ENCODE measurements around the gene SPATA13. TPM values are rescaled to one million over a fixed set of nuclear protein-coding genes. Genes with fewer than 3 reads are reported as not detected.
"Not testable (repeated sequence)": the region's sequence is repeated elsewhere in the genome, so short reads cannot be mapped to it uniquely, and the experiment has no call there.

Gene SPATA13
- total and polyA plus RNA-seq, 2 experiments from 2014 or later = 2.4 to 4.6 TPM

DNA sequence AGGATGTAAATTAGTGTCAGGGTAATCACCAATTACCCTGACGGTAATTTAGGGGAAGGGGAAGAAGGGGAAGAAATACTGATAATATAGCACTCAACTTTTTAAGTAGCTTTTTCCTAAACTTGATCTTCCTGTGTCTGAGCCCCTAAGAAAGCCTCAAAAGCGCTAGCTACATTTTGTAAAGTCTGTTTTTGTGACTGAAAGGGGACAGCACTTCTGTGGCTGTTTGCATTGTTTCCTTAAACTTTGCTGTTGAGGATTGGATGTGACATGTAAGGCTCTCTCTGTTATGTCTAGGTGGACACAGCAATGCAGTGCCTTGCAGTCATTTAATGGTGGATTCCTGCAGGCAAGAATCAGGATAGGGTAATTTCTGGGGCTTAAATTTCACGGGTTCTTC lies 42.8 kb downstream of the SPATA13 start:
- Histone ChIP-seq H3K9ac (no peak overlapping the region), H3K4me2 (ENCODE audit: unreplicated experiment) (no peak overlapping the region), H3K9me2 (ENCODE audit: insufficient read depth) (no peaks in the 10 kb centered on the region), H3K4me3 (no peak overlapping the region), H4K20me1 (ENCODE audit: insufficient read depth) (no peaks in the 10 kb centered on the region), H3K27ac (no peak overlapping the region), H3K36me3 (ENCODE audit: low read depth) (no peaks in the 10 kb centered on the region), H3K4me1 (ENCODE audit: insufficient read depth) (peaks cover 19% of the 10 kb centered on the region), H3F3A (ENCODE audit: insufficient read depth) (peaks cover 15% of the 10 kb centered on the region; the same call in 1 of the 2 replicates), H3K79me2 (ENCODE audit: insufficient read depth) (no peaks in the 10 kb centered on the region), H3K27me3 (replicated peaks; ENCODE audit: insufficient read depth) (no peaks in the 10 kb centered on the region), H3K9me3 (ENCODE audit: low read depth) (no peaks in the 10 kb centered on the region), H2AFZ (no peak overlapping the region)
- WGBS, 2 experiments (ENCODE audit: low coverage in 1 of 2, low lambda C conversion rate in 2 of 2, missing lambda C conversion rate in 2 of 2) = 63 to 64% methylated on average over 3 of the region's 3 CpGs
- in situ Hi-C loops (cut with MboI) = no loop called here
- TF ChIP-seq EZH2phosphoT487 (IDR thresholded peaks at IDR 0.05; ENCODE audit: insufficient read depth, low read depth) = no peak
- TF ChIP-seq EZH2 (IDR thresholded peaks at IDR 0.05; ENCODE audit: insufficient read depth, poor library complexity, severe bottlenecking) = no peak
- DNase-seq = no peak

DNA sequence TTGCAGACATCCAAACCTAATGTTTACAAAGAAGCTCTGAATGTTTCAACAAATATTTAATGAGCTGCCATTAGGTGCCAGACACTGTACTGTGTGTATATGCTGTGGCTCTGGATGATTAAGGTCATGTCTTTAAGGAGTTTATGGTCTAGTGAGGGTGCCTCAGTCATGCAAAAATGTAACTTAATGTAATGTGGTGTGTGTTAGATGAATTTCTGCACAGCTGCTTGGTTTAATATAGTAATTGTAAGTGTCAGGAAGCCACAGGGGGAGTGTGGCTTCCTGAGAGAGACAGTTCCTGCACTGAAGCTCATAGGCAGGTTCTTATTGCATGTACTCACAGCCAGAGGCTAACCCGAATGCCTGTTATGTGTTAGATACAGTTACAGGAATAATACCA lies 43.3 kb downstream of the SPATA13 start:
- Histone ChIP-seq H3K4me1 (ENCODE audit: insufficient read depth) (peaks cover 24% of the 10 kb centered on the region), H3F3A (ENCODE audit: insufficient read depth) (peaks cover 10% of the 10 kb centered on the region; the same call in 1 of the 2 replicates), H3K9ac (no peak overlapping the region), H3K79me2 (ENCODE audit: insufficient read depth) (peaks cover under 1% of the 10 kb centered on the region; the same call in 1 of the 2 replicates), H3K27ac (no peak overlapping the region), H3K9me2 (ENCODE audit: insufficient read depth) (no peaks in the 10 kb centered on the region), H3K36me3 (ENCODE audit: low read depth) (no peaks in the 10 kb centered on the region), H2AFZ (no peak overlapping the region), H3K4me2 (ENCODE audit: unreplicated experiment) (no peak overlapping the region), H3K9me3 (ENCODE audit: low read depth) (no peaks in the 10 kb centered on the region), H3K27me3 (replicated peaks; ENCODE audit: insufficient read depth) (no peaks in the 10 kb centered on the region), H3K4me3 (no peak overlapping the region), H4K20me1 (ENCODE audit: insufficient read depth) (no peaks in the 10 kb centered on the region)
- in situ Hi-C loops (cut with MboI) = no loop called here
- no peak for DNase-seq
- 26 to 42% methylated on average over 1 of the region's 1 CpG for WGBS, 2 experiments (ENCODE audit: low coverage in 1 of 2, low lambda C conversion rate in 2 of 2, missing lambda C conversion rate in 2 of 2)
- no peak for TF ChIP-seq EZH2 (IDR thresholded peaks at IDR 0.05; ENCODE audit: insufficient read depth, poor library complexity, severe bottlenecking)
- no peak for TF ChIP-seq EZH2phosphoT487 (IDR thresholded peaks at IDR 0.05; ENCODE audit: insufficient read depth, low read depth)

DNA sequence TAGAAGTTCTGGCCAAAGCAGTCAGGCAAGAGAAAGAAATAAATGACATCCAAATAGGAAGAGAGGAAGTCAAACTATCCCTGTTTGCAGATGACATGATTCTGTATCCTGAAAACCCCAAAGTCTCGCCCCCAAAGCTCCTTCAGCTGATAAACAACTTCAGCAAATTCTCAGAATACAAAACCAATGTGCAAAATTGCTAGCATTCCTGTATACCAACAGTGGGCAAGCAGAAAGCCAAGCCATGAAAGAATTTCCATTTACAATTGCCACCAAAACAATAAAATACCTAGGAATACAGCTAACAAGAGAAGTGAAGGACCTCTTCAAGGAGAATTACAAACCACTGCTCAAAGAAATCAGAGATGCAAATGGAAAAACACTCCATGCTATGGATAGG lies 44.6 kb downstream of the SPATA13 start:
- DNase-seq; H3K9ac ChIP-seq; in situ Hi-C loops (cut with MboI); H3K9me2 ChIP-seq (ENCODE audit: insufficient read depth); H3F3A ChIP-seq (ENCODE audit: insufficient read depth); H3K36me3 ChIP-seq (ENCODE audit: low read depth); H3K27ac ChIP-seq; H3K4me3 ChIP-seq; H3K4me2 ChIP-seq (ENCODE audit: unreplicated experiment); H3K9me3 ChIP-seq (ENCODE audit: low read depth); H3K79me2 ChIP-seq (ENCODE audit: insufficient read depth); H4K20me1 ChIP-seq (ENCODE audit: insufficient read depth); H2AFZ ChIP-seq; H3K27me3 ChIP-seq (replicated peaks; ENCODE audit: insufficient read depth): not testable (repeated sequence)
- 94 to 96% methylated on average over 1 of the region's 1 CpG for WGBS, 2 experiments (ENCODE audit: low coverage in 1 of 2, low lambda C conversion rate in 2 of 2, missing lambda C conversion rate in 2 of 2)
- peaks cover 18% of the 10 kb centered on the region for H3K4me1 ChIP-seq (ENCODE audit: insufficient read depth)

DNA sequence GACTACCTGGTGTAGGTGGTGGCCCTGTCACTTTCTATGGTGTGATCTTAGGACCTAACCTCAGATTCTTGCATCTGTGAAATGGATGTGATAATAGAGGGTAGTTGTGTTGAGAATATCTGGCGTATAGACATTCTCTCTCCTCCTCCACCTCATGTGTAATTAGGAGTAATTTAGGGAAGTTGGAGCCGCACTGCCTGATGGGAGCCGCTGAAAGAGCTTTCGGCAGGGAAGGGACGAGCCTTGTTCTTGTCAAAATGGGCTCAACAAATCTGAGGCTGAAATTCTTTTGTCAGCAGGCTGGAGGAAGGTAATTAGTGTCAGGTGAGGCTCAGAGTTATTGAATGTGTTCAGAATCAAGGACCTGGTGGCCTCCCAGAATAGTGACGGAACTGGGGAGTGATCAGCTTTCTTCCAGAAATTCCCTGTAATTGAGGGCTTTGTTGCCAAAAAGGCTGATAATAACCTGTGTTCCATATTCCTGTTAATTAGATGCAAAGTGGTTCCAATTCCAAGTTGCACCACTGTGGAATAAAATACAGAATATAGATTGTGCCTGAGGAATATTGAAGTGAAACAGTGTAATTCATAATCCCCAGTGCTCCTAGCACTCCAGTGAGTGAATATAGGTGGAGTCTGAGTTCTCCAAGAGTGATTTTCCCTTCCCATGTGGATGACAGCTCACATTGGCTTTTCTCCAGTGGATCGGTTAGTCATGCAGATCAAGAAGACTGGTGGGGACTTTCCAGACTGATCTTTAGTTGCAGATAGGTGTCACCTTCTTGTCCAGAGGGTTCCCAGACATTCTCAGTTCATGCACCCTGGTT lies 47.5 kb downstream of the SPATA13 start:
- peak; percentile 91 for DNase-seq
- Histone ChIP-seq H3K9ac (no peak overlapping the region), H3K4me1 (ENCODE audit: insufficient read depth) (peaks cover 18% of the 10 kb centered on the region), H3K9me2 (ENCODE audit: insufficient read depth) (no peaks in the 10 kb centered on the region), H3K36me3 (ENCODE audit: low read depth) (no peaks in the 10 kb centered on the region), H3K79me2 (ENCODE audit: insufficient read depth) (peaks cover 15% of the 10 kb centered on the region), H2AFZ (no peak overlapping the region), H4K20me1 (ENCODE audit: insufficient read depth) (no peaks in the 10 kb centered on the region), H3K4me2 (ENCODE audit: unreplicated experiment) (peak overlapping the region; percentile 67), H3K27me3 (replicated peaks; ENCODE audit: insufficient read depth) (no peaks in the 10 kb centered on the region), H3K27ac (no peak overlapping the region), H3K4me3 (no peak overlapping the region), H3K9me3 (ENCODE audit: low read depth) (no peaks in the 10 kb centered on the region), H3F3A (ENCODE audit: insufficient read depth) (peaks cover 5% of the 10 kb centered on the region; the same call in 1 of the 2 replicates)
- 36 to 49% methylated on average over 7 of the region's 7 CpGs for WGBS, 2 experiments (ENCODE audit: low coverage in 1 of 2, low lambda C conversion rate in 2 of 2, missing lambda C conversion rate in 2 of 2)
- TF ChIP-seq EZH2phosphoT487 (IDR thresholded peaks at IDR 0.05; ENCODE audit: insufficient read depth, low read depth) (no peak), EZH2 (IDR thresholded peaks at IDR 0.05; ENCODE audit: insufficient read depth, poor library complexity, severe bottlenecking) (no peak)
- in situ Hi-C loops (cut with MboI) = no loop called here

Measured in GM23248 (cell line).